Common myeloid progenitor, CD34-positive (primary cell): ENCODE results near the gene WWOX.
A peak's percentile ranks its signal among the peaks of the same experiment; 100 is the strongest.

Source experiments
- CTCF ChIA-PET: fragments of 350-600 bp; sonication (Branson Sonifier 250); formaldehyde crosslinking; loops from one replicate; lab custom pipeline; 2021; ENCODE audit warnings: antibody characterized with exemption; lab: Charles Lee
- POLR2A ChIA-PET: fragments of 350-600 bp; sonication (Branson Sonifier 250); formaldehyde crosslinking; loops from one replicate; lab custom pipeline; 2021; ENCODE audit warnings: antibody characterized with exemption; lab: Charles Lee
- DNase-seq, 3 donors: peaks; one replicate each; pipeline versions ENCODE4 v3.0.0 to v3.0.0-alpha.2; 2013
- H3K27ac ChIP-seq, 2 experiments: 1 replicate in 1 of 2; 2 replicates in 1 of 2; pipeline ENCODE4 v1.7.0; 2013; ENCODE audit warnings: inconsistent platforms in 2 of 2, low read length in 2 of 2, mild to moderate bottlenecking in 2 of 2, low read depth in 1 of 2, moderate library complexity in 1 of 2; ENCODE audit not compliant: severe bottlenecking in 2 of 2, insufficient read depth in 1 of 2, poor library complexity in 1 of 2
- H3K27me3 ChIP-seq, 5 experiments: replicated peaks in 2 of 5; 1 replicate in 3 of 5; 2 replicates in 2 of 5; pipeline versions ENCODE4 v1.6.1 to v1.7.0; 2013; ENCODE audit warnings: low read length in 4 of 5, mild to moderate bottlenecking in 2 of 5, moderate library complexity in 2 of 5, inconsistent platforms in 1 of 5; ENCODE audit not compliant: insufficient read depth in 5 of 5, control insufficient read depth in 4 of 5
- H3K36me3 ChIP-seq, 4 experiments: 1 replicate in 2 of 4; 2 replicates in 2 of 4; pipeline versions ENCODE4 v1.6.1 to v1.7.0; 2013; ENCODE audit warnings: low read length in 3 of 4, control low read depth in 1 of 4, mild to moderate bottlenecking in 1 of 4; ENCODE audit not compliant: control insufficient read depth in 4 of 4, insufficient read depth in 4 of 4
- H3K4me1 ChIP-seq, 4 experiments: 1 replicate in 3 of 4; 2 replicates in 1 of 4; pipeline versions ENCODE4 v1.6.1 to v1.7.1; 2013; ENCODE audit warnings: low read length in 3 of 4, mild to moderate bottlenecking in 3 of 4, control low read depth in 1 of 4, inconsistent platforms in 1 of 4, moderate library complexity in 1 of 4; ENCODE audit not compliant: control insufficient read depth in 4 of 4, insufficient read depth in 4 of 4; ENCODE audit errors: control extremely low read depth in 1 of 4
- H3K4me3 ChIP-seq, 7 experiments: 1 replicate in 4 of 7; 2 replicates in 3 of 7; pipeline versions ENCODE4 v1.5.1 to v1.7.0; 2013; ENCODE audit warnings: mild to moderate bottlenecking in 7 of 7, low read length in 6 of 7, moderate library complexity in 6 of 7, inconsistent platforms in 2 of 7, low read depth in 2 of 7, control low read depth in 1 of 7; ENCODE audit not compliant: insufficient read depth in 4 of 7, control insufficient read depth in 1 of 7; ENCODE audit errors: extremely low read depth in 1 of 7
- H3K9me3 ChIP-seq, 5 experiments: 1 replicate in 4 of 5; 2 replicates in 1 of 5; pipeline versions ENCODE4 v1.6.1 to v1.7.1; 2013; ENCODE audit warnings: low read length in 4 of 5, mild to moderate bottlenecking in 2 of 5, inconsistent platforms in 1 of 5, low read depth in 1 of 5, moderate library complexity in 1 of 5; ENCODE audit not compliant: control insufficient read depth in 4 of 5, insufficient read depth in 2 of 5; ENCODE audit errors: control extremely low read depth in 1 of 5
- WGBS: methylation state at CpG from one replicate; pipeline ENCODE4 v1.1.5; 2013; ENCODE audit not compliant: insufficient coverage; 5-methylcytosine and 5-hydroxymethylcytosine counted together

WWOX gene

DNA sequence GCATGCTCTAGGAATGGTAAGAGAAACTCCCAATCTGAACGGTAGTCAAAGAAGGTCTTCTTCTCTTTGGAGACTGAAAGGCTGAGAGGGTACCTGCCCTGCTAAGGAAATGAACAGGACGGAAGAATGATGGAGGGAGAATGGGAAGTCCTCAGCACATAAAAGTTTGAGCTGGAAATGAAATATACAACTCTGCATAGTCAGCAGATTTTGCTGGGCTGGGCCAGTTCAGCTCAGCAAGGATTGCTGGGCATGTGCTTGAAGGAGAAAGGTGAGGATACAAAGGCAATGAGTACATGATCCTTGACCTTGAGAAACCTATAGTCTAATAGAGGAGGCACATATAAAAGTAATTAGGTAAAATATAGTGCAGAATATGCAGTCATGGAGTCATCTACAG is 831.8 kb downstream of the WWOX start:
- 100% methylated on average over 2 of the region's 2 CpGs for WGBS
- no peak for DNase-seq
- Histone ChIP-seq H3K9me3 (no peaks in the 10 kb centered on the region), H3K27ac (no peak overlapping the region), H3K27me3 (no peaks in the 10 kb centered on the region), H3K4me3 (no peak overlapping the region), H3K4me1 (no peaks in the 10 kb centered on the region), H3K36me3 (no peaks in the 10 kb centered on the region)
- ChIA-PET CTCF (no interaction called here), POLR2A (no interaction called here)

DNA sequence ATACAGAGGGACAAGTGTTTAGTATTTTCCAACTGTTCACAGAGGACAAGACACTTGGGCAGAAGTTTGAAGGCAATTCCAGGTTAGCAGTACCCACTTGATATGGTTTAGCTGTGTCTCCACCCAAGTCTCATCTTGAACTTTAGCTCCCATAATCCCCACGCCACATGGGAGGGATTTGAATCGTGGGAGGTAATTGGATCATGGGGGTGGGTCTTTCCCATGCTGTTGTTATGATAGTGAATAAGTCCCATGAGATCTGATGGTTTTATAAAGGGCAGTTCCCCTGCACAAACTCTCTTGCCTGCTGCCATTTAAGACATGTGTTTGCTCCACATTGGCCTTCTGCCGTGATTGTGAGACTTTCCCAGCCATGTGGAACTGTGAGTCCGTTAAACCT is 832.2 kb downstream of the WWOX start:
- no peak overlapping the region for H3K4me3 ChIP-seq
- no peak for DNase-seq
- ChIA-PET CTCF (no interaction called here), POLR2A (no interaction called here)
- no peaks in the 10 kb centered on the region for H3K9me3 ChIP-seq
- H3K27ac ChIP-seq: no peak overlapping the region
- no peaks in the 10 kb centered on the region for H3K4me1 ChIP-seq
- no peaks in the 10 kb centered on the region for H3K27me3 ChIP-seq
- H3K36me3 ChIP-seq: no peaks in the 10 kb centered on the region
- 100% methylated on average over 3 of the region's 4 CpGs for WGBS

DNA sequence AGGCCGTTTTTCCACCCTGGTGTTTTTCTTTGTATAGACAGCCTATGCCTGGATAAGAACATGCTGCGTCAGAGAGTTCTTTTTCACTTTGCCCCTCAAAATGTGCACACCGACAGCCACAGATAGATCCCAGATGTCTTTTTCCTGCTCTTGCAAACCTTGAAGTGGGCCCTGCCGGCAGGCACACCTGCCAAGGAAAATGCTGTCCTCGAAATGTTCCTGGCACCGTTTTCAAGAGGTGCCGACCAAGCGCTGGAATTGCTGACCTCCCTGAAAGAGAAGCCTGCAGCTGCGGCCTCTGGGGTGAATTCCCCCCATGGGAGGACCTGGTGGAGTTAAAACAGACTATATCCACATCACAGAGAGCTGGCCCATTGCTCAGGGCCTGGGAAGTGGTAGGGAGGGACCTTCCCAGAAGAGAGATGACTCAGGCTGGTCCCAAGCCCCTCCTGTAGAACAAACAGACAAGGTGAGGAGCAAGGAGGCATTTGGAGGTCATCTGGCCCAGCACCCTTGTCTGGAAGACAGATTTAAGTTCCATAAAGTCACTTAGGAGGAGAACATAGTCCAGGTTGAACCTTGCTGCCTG is 833.0 kb downstream of the WWOX start:
- Histone ChIP-seq H3K27ac (no peak overlapping the region), H3K36me3 (no peaks in the 10 kb centered on the region), H3K4me3 (no peak overlapping the region), H3K4me1 (no peaks in the 10 kb centered on the region), H3K27me3 (no peaks in the 10 kb centered on the region), H3K9me3 (no peaks in the 10 kb centered on the region)
- no peak for DNase-seq
- ChIA-PET CTCF (no interaction called here), POLR2A (no interaction called here)
- 90% methylated on average over 8 of the region's 9 CpGs for WGBS

DNA sequence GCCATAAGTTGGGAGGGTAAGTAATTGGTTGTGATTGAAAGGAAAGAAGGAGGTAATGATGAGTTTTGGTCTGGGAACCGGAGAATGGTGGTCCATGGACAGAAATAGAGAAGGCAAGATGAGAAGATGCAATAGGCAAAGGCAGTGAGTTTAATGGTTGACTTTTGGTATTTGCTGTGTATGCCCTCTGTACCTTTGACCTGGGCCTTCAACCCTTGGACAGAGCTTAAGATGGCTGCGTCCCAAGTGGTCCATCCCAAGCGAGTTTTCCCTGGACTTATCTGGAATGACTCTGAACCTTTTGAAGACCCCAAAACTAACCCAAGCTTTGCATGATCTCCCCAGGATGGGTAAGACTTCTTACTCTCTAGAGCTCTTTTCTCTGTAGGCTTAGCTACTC is 836.6 kb downstream of the WWOX start:
- peaks cover 0 to 10% (median 0%) of the 10 kb centered on the region in 4 experiments for H3K4me1 ChIP-seq
- CTCF ChIA-PET: interaction anchor here (0.6 to 0.8 kb wide), 2 partner anchors 54 to 56 kb away, joined by 3 read pairs; no protein-coding TSS in a partner anchor
- no peak overlapping the region for H3K27ac ChIP-seq
- no peaks in the 10 kb centered on the region for H3K9me3 ChIP-seq
- no peak overlapping the region for H3K4me3 ChIP-seq
- DNase-seq: no peak
- 100% methylated on average over 3 of the region's 3 CpGs for WGBS
- no peaks in the 10 kb centered on the region for H3K27me3 ChIP-seq
- no peaks in the 10 kb centered on the region for H3K36me3 ChIP-seq
- POLR2A ChIA-PET: no interaction called here

DNA sequence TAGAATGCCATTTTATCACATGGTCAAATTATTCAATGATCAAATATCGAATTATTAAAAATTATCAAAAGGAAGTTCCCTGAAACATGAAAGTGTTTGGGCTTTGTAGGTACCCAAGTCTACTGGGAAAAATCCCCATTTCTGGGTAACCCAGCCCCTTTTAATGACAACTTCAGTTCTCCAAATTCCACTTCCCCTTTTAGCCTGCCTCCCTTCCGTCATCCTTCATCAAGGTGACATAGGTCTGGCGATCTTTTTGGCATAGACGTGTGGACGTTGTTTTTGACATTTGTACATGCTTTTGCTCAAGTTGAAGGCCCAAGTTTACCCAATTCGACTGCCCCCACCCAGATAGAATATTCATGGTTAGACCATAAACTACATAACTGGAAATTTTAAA is 840.1 kb downstream of the WWOX start:
- 0% methylated on average over 2 of the region's 6 CpGs for WGBS
- peak; percentile 48 to 78 (median 70) for DNase-seq
- no peak overlapping the region for H3K27ac ChIP-seq
- ChIA-PET POLR2A (no interaction called here), CTCF (no interaction called here)
- no peaks in the 10 kb centered on the region for H3K36me3 ChIP-seq
- no peaks in the 10 kb centered on the region for H3K9me3 ChIP-seq
- H3K4me3 ChIP-seq: no peak overlapping the region
- H3K27me3 ChIP-seq: no peaks in the 10 kb centered on the region
- peaks cover 2 to 19% (median 5%) of the 10 kb centered on the region in 4 experiments for H3K4me1 ChIP-seq

DNA sequence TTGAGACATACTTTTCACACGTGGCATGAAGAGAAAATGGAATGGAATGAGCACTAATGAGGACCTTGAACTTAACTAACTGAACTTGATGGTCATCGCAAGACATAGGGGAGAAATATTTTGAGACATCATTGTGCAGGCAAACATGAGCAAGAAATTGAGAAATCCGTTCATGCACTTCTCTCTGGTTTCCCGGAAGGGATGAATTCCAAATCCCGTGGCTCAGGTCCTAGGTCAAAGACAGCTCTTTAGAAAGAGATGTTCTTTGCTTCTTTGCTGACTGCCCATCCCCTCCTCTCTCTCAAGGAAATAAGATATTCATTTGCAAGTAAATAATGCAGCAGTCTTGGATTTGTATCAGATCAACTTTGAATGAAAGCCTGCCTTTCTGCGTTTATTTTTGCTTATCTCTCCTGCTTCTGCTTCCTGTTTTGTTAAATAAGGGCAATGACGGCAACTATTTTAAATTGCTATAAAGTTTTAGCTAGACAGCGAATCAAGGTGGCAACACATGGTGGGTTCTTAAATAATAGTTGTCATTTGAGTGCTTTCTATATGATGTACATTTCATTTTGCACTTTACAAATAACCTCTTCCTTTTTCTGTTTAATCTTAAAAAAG is 843.3 kb downstream of the WWOX start:
- Histone ChIP-seq H3K9me3 (no peaks in the 10 kb centered on the region), H3K36me3 (no peaks in the 10 kb centered on the region), H3K4me3 (peak overlapping the region in 2 of 7 experiments; percentile 28 to 37), H3K27me3 (no peaks in the 10 kb centered on the region), H3K27ac (no peak overlapping the region), H3K4me1 (peaks cover 2 to 19% (median 5%) of the 10 kb centered on the region in 4 experiments)
- CTCF ChIA-PET: interaction anchor here (1.0 to 1.2 kb wide), 3 partner anchors 8 to 1981 kb away, joined by 3 to 4 read pairs (median 3); no protein-coding TSS in a partner anchor
- POLR2A ChIA-PET: no interaction called here
- WGBS: 22% methylated on average over 5 of the region's 8 CpGs
- peak; percentile 54 to 92 (median 84) for DNase-seq

DNA sequence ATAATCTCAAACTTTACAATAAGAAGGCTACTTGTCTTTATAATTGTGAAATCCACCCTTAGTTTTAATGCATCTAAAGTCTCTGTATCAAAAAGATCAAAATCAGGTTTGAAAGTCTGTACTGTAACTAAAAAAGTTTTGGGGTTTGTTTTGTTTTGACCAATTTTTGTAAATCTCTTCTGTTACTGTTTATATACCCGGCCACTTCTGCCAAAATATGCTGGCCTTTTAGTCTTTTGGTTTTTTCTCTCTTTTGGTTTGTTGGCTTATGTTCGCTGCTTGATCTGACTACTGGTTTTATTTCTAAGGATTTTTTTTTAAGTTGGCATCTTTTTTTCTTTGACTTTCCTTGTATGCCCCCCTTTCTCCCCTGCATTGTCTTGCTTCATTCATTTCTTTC is 845.9 kb downstream of the WWOX start:
- Histone ChIP-seq H3K27ac (no peak overlapping the region), H3K4me3 (no peak overlapping the region), H3K4me1 (peaks cover 2 to 10% (median 5%) of the 10 kb centered on the region in 4 experiments), H3K27me3 (no peaks in the 10 kb centered on the region), H3K9me3 (peaks cover 0 to 5% (median 0%) of the 10 kb centered on the region in 5 experiments), H3K36me3 (no peaks in the 10 kb centered on the region)
- ChIA-PET POLR2A (no interaction called here), CTCF (no interaction called here)
- 80% methylated on average over 1 of the region's 2 CpGs for WGBS
- DNase-seq: no peak
